Measurements from ENCODE around the gene CACNB2.
"Not testable (repeated sequence)": the region's sequence is repeated elsewhere in the genome, so short reads cannot be mapped to it uniquely, and the experiment has no call there.

GRCh38 chr10:18591141-18591540, 450.9 kb downstream of the CACNB2 start:
- not testable (repeated sequence) for TF ChIP-seq REST (IDR thresholded peaks at IDR 0.05; ENCODE audit: borderline replicate concordance in 1 of 2, low read depth in 1 of 2, low read length in 2 of 2); ZNF326 (CRISPR knock-in tag; IDR thresholded peaks at IDR 0.05; ENCODE audit: borderline replicate concordance)
